Glutamatergic neuron (in vitro differentiated cells): ENCODE measurements around the gene KCNC4. TPM values are rescaled to one million over a fixed set of nuclear protein-coding genes. Genes with fewer than 3 reads are reported as not detected.

Source experiments
- DNase-seq: peaks from one replicate; pipeline ENCODE4 v3.0.0; 2022
- H3K27ac Mint-ChIP-seq: one replicate; pipeline ENCODE4 v1.8.0; 2020; ENCODE audit warnings: mild to moderate bottlenecking, mixed read lengths, inconsistent platforms; ENCODE audit not compliant: unreplicated experiment
- H3K27me3 Mint-ChIP-seq: one replicate; pipeline ENCODE4 v1.8.0; 2020; ENCODE audit warnings: mild to moderate bottlenecking, moderate library complexity, mixed read lengths, inconsistent platforms; ENCODE audit not compliant: unreplicated experiment
- H3K36me3 Mint-ChIP-seq: one replicate; pipeline ENCODE4 v1.8.0; 2020; ENCODE audit warnings: mild to moderate bottlenecking, mixed read lengths, inconsistent platforms; ENCODE audit not compliant: unreplicated experiment
- H3K4me1 Mint-ChIP-seq: one replicate; pipeline ENCODE4 v1.8.0; 2020; ENCODE audit warnings: mild to moderate bottlenecking, low read depth, mixed read lengths, inconsistent platforms; ENCODE audit not compliant: unreplicated experiment
- H3K4me3 Mint-ChIP-seq: one replicate; pipeline ENCODE4 v1.8.0; 2020; ENCODE audit warnings: mild to moderate bottlenecking, mixed read lengths, inconsistent platforms; ENCODE audit not compliant: unreplicated experiment
- H3K9me3 Mint-ChIP-seq: one replicate; pipeline ENCODE4 v1.8.0; 2020; ENCODE audit warnings: mild to moderate bottlenecking, moderate library complexity, mixed read lengths, inconsistent platforms; ENCODE audit not compliant: unreplicated experiment
- total RNA-seq: library from RNA; stranded (reverse); fragmentation: NEBNext Ultra II Directional; extraction: Animal tissue kit (Norgen Biotek cat#: 25700); gene quantifications from one replicate; pipeline ENCODE4 v1.2.1, GENCODE V29; 2021; ENCODE audit not compliant: unreplicated experiment
- TF ChIP-seq, protein P1 (sequence below): fragments of 200-600 bp; sonication (generic); IDR thresholded peaks from one replicate; pipeline ENCODE4 v1.5.0; 2021; ENCODE audit not compliant: partially characterized antibody, unreplicated experiment

Gene KCNC4
- total RNA-seq, 1 donor from 2014 or later: 9.7 TPM

DNA sequence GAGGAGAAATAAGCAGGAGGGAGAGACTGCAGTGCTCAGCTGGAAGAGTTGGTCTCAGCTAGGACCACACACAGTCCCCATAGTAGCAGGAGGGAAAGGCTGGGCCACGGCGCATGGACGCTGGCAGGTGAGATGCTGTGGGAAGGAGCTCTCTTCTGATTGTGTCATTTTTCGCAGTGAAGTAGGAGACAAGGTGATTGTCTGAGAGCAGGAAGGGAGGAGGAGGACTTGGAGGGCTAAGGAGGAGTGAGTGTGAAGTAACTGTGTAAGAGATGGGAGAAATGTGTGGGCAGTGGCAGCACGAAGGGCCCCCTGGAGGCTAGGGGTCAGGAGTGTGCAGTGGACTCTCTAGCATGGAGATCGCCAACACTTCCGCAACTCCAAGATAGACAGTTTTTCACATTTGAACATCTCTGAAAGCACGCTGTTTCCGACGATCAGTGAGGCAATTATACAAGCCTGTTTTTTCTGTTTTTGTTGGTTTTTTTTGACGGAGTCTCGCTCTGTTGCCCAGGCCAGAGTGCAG lies 26.4 kb upstream of the KCNC4 start:
- Mint-ChIP-seq H3K27me3 (peaks cover 3% of the 10 kb centered on the region), H3K4me1 (peaks cover 35% of the 10 kb centered on the region), H3K36me3 (peaks cover under 1% of the 10 kb centered on the region), H3K4me3 (no peak overlapping the region), H3K9me3 (peaks cover 7% of the 10 kb centered on the region), H3K27ac (no peak overlapping the region)
- TF ChIP-seq, protein P1, sequence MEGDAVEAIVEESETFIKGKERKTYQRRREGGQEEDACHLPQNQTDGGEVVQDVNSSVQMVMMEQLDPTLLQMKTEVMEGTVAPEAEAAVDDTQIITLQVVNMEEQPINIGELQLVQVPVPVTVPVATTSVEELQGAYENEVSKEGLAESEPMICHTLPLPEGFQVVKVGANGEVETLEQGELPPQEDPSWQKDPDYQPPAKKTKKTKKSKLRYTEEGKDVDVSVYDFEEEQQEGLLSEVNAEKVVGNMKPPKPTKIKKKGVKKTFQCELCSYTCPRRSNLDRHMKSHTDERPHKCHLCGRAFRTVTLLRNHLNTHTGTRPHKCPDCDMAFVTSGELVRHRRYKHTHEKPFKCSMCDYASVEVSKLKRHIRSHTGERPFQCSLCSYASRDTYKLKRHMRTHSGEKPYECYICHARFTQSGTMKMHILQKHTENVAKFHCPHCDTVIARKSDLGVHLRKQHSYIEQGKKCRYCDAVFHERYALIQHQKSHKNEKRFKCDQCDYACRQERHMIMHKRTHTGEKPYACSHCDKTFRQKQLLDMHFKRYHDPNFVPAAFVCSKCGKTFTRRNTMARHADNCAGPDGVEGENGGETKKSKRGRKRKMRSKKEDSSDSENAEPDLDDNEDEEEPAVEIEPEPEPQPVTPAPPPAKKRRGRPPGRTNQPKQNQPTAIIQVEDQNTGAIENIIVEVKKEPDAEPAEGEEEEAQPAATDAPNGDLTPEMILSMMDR: no peak
- no peak for DNase-seq

DNA sequence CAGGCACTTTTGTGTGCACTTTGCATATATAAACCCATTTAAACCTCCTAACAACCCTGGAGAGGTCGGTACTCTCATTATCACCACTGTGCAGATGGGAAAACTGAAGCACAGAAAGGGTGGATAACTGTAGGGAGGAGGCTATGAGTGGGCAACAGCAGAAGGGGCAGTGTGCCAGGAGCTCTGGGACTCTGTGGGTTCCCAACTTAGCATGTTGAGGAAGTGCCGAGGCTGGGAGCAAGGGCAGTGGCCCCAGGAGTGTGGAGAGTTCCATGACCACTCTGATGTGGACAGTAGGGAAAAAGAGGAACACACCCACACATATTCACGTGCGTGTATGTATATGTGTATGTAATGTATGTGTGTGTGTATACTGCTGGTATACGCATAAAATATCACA lies 25.7 kb upstream of the KCNC4 start:
- no peak overlapping the region for H3K4me3 Mint-ChIP-seq
- H3K27ac Mint-ChIP-seq: no peak overlapping the region
- no peak for DNase-seq
- TF ChIP-seq, protein P1: no peak
- H3K4me1 Mint-ChIP-seq: peaks cover 40% of the 10 kb centered on the region
- peaks cover 4% of the 10 kb centered on the region for H3K27me3 Mint-ChIP-seq
- H3K36me3 Mint-ChIP-seq: no peaks in the 10 kb centered on the region
- H3K9me3 Mint-ChIP-seq: peaks cover 7% of the 10 kb centered on the region

DNA sequence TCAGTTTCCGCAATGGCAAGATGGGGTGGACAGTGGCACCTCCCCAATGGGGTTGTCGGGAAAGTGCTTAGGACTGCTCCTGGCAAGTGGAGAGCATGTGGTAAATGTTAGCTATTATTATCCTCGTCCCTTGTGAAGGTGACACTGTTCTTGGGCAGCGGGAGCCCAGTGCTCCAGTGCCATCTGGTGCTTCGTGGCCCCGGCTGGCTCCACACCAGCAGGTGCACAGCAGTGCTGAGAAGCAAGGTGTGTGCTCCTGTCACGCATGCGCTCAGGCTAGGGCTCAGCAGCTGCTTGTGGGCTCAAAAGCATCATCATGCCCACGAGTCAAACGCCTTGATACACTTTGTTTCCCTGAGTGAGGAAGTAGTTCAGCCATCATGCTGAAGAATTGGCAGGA lies 24.9 kb upstream of the KCNC4 start:
- DNase-seq: no peak
- peaks cover 7% of the 10 kb centered on the region for H3K9me3 Mint-ChIP-seq
- H3K4me1 Mint-ChIP-seq: peaks cover 40% of the 10 kb centered on the region
- no peak overlapping the region for H3K4me3 Mint-ChIP-seq
- H3K27me3 Mint-ChIP-seq: peaks cover 6% of the 10 kb centered on the region
- H3K36me3 Mint-ChIP-seq: no peaks in the 10 kb centered on the region
- TF ChIP-seq, protein P1: no peak
- no peak overlapping the region for H3K27ac Mint-ChIP-seq

DNA sequence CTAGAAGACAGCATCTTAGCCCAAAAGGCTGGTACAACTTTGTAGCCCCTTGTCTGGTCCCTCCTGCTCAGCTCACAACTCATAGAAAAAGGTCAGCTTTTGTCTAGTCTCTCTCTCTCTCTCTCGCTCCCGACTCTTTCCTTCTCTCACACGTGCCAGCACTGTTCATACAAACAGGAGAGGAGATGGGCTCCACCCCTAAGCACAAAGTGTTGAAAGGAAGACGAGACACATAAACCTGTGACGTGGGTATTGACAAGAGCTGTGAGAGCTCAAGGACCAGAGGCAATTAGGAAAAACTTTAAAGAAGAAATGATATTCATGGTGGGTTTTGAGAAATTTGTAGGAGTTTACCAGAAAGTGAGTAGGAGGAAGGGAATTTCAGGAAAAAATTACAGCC lies 23.6 kb upstream of the KCNC4 start:
- TF ChIP-seq, protein P1: no peak
- Mint-ChIP-seq H3K4me1 (peaks cover 40% of the 10 kb centered on the region), H3K27ac (peak overlapping the region; percentile 4), H3K36me3 (no peaks in the 10 kb centered on the region), H3K27me3 (peaks cover 6% of the 10 kb centered on the region), H3K4me3 (peak overlapping the region; percentile 2), H3K9me3 (peaks cover 7% of the 10 kb centered on the region)
- no peak for DNase-seq

DNA sequence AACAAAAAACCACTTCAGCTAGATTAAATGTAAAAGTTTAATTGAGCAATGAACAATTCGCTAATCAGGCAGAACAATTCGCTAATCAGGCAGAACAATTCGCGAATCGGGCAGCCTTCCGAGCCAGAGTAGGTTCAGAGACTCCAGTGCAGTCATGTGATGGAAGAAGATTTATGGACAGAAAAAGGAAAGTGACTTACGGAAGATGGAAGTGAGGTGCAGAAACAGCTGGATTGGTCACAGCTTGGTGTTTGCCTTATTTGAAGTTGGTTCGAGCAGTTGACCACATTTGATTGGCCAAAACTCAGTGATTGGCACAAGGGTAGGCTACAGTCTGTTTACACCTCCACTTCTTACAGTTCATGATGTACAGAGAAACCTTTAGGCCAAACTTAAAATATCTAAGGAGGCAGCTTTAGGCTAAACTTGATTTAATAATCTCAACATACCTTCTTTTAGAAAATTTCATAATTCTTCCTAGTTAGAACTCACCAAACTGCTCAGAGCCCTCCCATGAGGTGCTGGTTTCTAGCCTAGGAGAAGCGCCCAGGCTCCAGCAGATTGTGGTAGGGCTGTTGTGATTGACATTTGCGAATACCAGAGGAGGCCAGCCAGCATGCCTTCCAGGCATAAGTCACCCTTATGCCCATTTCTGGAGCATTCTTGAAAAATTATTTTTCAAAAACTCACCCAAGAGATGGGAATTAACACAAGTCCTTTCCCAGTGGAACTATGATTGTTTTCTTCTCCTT lies 22.8 kb upstream of the KCNC4 start:
- TF ChIP-seq, protein P1: no peak
- peaks cover 40% of the 10 kb centered on the region for H3K4me1 Mint-ChIP-seq
- no peak for DNase-seq
- peaks cover 7% of the 10 kb centered on the region for H3K9me3 Mint-ChIP-seq
- H3K27me3 Mint-ChIP-seq: peaks cover 6% of the 10 kb centered on the region
- H3K36me3 Mint-ChIP-seq: no peaks in the 10 kb centered on the region
- H3K4me3 Mint-ChIP-seq: peak overlapping the region; percentile 53
- H3K27ac Mint-ChIP-seq: peak overlapping the region; percentile 13
